ENCODE measurements around the gene NOP53. TPM values are rescaled to one million over a fixed set of nuclear protein-coding genes. Genes with fewer than 3 reads are reported as not detected.
A peak's percentile ranks its signal among the peaks of the same experiment; 100 is the strongest.

The NOP53 gene
- total RNA-seq, 2 donors from 2014 or later, result 189 to 220 TPM

DNA sequence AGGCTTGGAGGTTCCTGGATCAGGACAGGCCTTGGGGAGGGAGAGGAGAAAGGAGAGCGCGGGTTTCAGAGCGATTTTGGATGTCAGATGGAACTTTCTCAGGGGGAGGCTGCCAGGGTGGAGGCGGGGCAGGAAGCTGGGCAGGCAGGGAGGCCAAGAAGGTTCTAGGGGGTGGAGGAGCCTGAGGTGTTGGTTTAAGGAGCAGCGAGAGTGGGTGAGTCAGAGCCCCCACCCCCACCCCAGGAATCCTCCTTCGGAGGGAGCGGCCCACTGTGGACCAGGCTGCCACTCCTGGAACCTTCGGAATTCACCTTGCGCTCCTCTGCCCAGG is 15.9 kb upstream of the NOP53 start:
- H3K4me1 ChIP-seq (ENCODE audit: control insufficient read depth in 1 of 2, low read depth in 2 of 2), result peaks cover 7 to 26% of the 10 kb centered on the region in 2 donors
- H3K27ac ChIP-seq, result peak overlapping the region; percentile 97 to 98
- TF ChIP-seq, protein P1, sequence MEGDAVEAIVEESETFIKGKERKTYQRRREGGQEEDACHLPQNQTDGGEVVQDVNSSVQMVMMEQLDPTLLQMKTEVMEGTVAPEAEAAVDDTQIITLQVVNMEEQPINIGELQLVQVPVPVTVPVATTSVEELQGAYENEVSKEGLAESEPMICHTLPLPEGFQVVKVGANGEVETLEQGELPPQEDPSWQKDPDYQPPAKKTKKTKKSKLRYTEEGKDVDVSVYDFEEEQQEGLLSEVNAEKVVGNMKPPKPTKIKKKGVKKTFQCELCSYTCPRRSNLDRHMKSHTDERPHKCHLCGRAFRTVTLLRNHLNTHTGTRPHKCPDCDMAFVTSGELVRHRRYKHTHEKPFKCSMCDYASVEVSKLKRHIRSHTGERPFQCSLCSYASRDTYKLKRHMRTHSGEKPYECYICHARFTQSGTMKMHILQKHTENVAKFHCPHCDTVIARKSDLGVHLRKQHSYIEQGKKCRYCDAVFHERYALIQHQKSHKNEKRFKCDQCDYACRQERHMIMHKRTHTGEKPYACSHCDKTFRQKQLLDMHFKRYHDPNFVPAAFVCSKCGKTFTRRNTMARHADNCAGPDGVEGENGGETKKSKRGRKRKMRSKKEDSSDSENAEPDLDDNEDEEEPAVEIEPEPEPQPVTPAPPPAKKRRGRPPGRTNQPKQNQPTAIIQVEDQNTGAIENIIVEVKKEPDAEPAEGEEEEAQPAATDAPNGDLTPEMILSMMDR (IDR thresholded peaks at IDR 0.05), result no peak
- DNase-seq (ENCODE audit: low spot score) (peak; percentile 65), ATAC-seq (ENCODE audit: insufficient number of reproducible peaks, low FRiP score, low read depth) (peak; percentile 80)
- H3K4me3 ChIP-seq, result peak overlapping the region; percentile 72
- H3K36me3 ChIP-seq, result peaks cover 18% of the 10 kb centered on the region
- no peaks in the 10 kb centered on the region for H3K27me3 ChIP-seq (replicated peaks; ENCODE audit: insufficient read depth)
- no peaks in the 10 kb centered on the region for H3K9me3 ChIP-seq

DNA sequence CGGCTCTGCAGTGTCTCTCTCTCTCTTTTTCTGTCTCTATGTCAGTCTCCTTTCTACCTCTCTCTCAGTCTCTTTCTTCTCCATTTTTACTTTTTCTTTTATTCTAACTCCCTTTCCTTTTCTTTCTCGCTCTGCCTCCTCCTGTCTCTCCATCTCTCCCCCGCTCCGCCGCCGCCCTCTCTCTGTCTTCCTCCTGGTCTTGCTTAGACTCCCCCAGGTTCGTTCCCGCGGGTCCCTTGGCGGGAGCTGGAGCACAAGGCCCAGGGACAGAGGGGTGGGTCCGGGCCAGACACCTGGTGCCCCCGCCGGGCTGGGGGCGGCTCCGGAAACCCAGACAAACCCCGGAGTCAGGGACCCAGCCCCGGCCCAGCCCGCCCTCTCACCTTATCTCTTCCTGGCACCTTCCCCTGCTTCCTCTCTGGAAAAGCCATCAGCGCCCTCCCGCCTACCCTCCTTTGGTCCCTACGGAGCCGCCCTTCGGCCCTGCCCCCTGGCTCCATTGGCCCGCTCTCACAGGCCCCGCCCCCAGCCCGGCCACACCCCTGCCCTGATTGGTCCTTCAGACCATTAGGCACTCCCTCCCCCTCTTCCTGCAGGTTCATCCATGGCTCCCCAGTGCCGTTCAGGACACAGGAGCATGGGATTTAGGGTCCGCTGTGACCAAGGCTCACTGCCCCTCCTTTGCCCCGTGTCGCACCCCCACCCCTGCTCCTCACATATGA is 15.4 kb upstream of the NOP53 start:
- peak overlapping the region; percentile 72 for H3K4me3 ChIP-seq

DNA sequence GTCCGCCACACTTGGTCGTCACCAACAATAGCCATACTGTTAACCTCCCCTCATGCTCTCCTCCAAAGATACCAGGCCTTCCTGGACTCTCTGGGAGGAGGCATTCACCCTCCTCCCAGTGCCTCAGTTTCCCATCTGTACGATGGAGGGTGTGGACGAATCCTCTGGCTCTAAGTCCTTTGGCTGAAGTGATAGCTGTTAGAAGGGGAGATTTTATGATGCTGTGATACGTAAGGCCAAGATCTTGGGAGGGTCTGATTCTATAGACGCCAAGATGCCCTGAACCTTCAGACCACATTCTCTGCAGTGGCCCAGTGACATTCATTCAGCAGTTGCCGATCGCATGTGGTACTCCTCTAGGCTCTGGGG is 14.8 kb upstream of the NOP53 start:
- no peaks in the 10 kb centered on the region for H3K9me3 ChIP-seq
- peak overlapping the region; percentile 72 for H3K4me3 ChIP-seq
- H3K27me3 ChIP-seq (replicated peaks; ENCODE audit: insufficient read depth), result no peaks in the 10 kb centered on the region
- TF ChIP-seq, protein P1 (IDR thresholded peaks at IDR 0.05), result no peak
- peak overlapping the region; percentile 97 to 98 for H3K27ac ChIP-seq
- H3K36me3 ChIP-seq, result peaks cover 15% of the 10 kb centered on the region
- DNase-seq (ENCODE audit: low spot score), result no peak
- H3K4me1 ChIP-seq (ENCODE audit: control insufficient read depth in 1 of 2, low read depth in 2 of 2), result peaks cover 7 to 24% of the 10 kb centered on the region in 2 donors
- ATAC-seq (ENCODE audit: insufficient number of reproducible peaks, low FRiP score, low read depth), result no peak

More for the DNA sequence above, 15.4 kb upstream of the NOP53 start:
- TF ChIP-seq, protein P1 (IDR thresholded peaks at IDR 0.05), result no peak
- Histone ChIP-seq H3K27me3 (replicated peaks; ENCODE audit: insufficient read depth) (no peaks in the 10 kb centered on the region), H3K4me1 (ENCODE audit: control insufficient read depth in 1 of 2, low read depth in 2 of 2) (peaks cover 7 to 24% of the 10 kb centered on the region in 2 donors), H3K9me3 (no peaks in the 10 kb centered on the region), H3K36me3 (peaks cover 18% of the 10 kb centered on the region), H3K27ac (peak overlapping the region; percentile 97 to 98)
- ATAC-seq (ENCODE audit: insufficient number of reproducible peaks, low FRiP score, low read depth) (peak; percentile 29), DNase-seq (ENCODE audit: low spot score) (no peak)

DNA sequence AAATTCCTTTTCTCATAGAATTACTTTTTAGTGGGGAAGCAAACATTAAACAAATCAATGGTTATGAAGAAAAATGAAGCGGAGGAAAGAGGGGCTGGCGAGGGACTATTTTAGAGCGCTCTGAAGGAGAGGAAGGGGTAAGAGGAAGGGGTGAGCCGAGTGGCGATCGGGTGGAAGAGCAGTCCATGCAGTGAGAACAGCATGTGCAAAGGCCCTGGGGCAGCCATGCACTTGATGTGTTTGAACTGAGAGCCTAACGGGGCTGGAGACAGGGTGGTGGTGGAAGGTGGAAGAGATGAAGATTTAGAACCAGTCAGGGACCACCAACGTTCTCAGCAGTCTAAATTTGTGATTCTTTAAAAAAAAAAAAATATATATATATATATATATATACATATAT is 14.4 kb upstream of the NOP53 start:
- Histone ChIP-seq H3K27me3 (replicated peaks; ENCODE audit: insufficient read depth) (no peaks in the 10 kb centered on the region), H3K9me3 (no peaks in the 10 kb centered on the region), H3K36me3 (peaks cover 13% of the 10 kb centered on the region), H3K4me3 (no peak overlapping the region), H3K27ac (peak overlapping the region; percentile 97 to 98), H3K4me1 (ENCODE audit: control insufficient read depth in 1 of 2, low read depth in 2 of 2) (peaks cover 7 to 24% of the 10 kb centered on the region in 2 donors)
- DNase-seq (ENCODE audit: low spot score), result no peak
- no peak for ATAC-seq (ENCODE audit: insufficient number of reproducible peaks, low FRiP score, low read depth)
- TF ChIP-seq, protein P1 (IDR thresholded peaks at IDR 0.05), result no peak

DNA sequence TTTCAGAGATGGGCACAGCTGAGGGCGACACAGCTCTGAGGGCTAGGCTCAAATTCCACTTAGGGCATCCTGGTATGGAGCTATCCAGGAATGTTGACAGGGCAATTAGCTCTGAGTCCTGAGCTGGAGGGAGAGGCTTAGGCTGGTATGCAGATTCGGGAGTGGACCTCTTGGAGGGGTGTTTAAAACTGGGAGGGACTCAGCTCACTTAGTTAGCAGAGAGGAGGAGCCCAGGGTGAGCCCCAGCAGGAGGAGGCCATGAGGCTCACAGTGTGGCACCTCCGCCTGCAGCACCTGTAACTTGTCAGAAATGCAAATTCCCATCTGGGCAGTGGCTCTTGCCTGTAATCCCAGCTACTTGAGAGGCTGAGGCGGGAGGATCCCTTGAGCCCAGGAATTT is 10.2 kb upstream of the NOP53 start:
- H3K27ac ChIP-seq, result no peak overlapping the region
- no peak for ATAC-seq (ENCODE audit: insufficient number of reproducible peaks, low FRiP score, low read depth)
- peaks cover 27% of the 10 kb centered on the region for H3K36me3 ChIP-seq
- TF ChIP-seq, protein P1 (IDR thresholded peaks at IDR 0.05), result no peak
- H3K9me3 ChIP-seq, result no peaks in the 10 kb centered on the region
- H3K4me1 ChIP-seq (ENCODE audit: control insufficient read depth in 1 of 2, low read depth in 2 of 2), result peaks cover 0 to 4% of the 10 kb centered on the region in 2 donors
- H3K4me3 ChIP-seq, result no peak overlapping the region
- H3K27me3 ChIP-seq (replicated peaks; ENCODE audit: insufficient read depth), result no peaks in the 10 kb centered on the region
- no peak for DNase-seq (ENCODE audit: low spot score)

Measured in thoracic aorta (tissue), 2 donors.